ENCODE data around the gene TANGO6.
A peak's percentile ranks its signal among the peaks of the same experiment; 100 is the strongest.

Gene TANGO6

GRCh38 chr16:68909099-68909733 is 65.9 kb downstream of the TANGO6 start:
- peak; percentile 51 for DNase-seq (ENCODE audit: low read depth)

GRCh38 chr16:68910051-68910450 is 66.7 kb downstream of the TANGO6 start:
- DNase-seq (ENCODE audit: low read depth) = no peak

- DNase-seq (ENCODE audit: low read depth) = no peak
Measured at GRCh38 chr16:68915589-68915988, 72.3 kb downstream of the TANGO6 start.

- no peak for DNase-seq (ENCODE audit: low read depth)
Measured at GRCh38 chr16:68917541-68917940, 74.2 kb downstream of the TANGO6 start.

- no peak for DNase-seq (ENCODE audit: low read depth)
Measured at GRCh38 chr16:68920349-68920748, 77.0 kb downstream of the TANGO6 start.

- DNase-seq (ENCODE audit: low read depth) = peak; percentile 81
Measured at GRCh38 chr16:68921637-68922036, 78.3 kb downstream of the TANGO6 start.

GRCh38 chr16:68923116-68923515 is 79.8 kb downstream of the TANGO6 start:
- no peak for DNase-seq (ENCODE audit: low read depth)

- no peak for DNase-seq (ENCODE audit: low read depth)
Measured at GRCh38 chr16:68927018-68927417, 83.7 kb downstream of the TANGO6 start.

GRCh38 chr16:68931196-68931595 is 87.9 kb downstream of the TANGO6 start:
- no peak for DNase-seq (ENCODE audit: low read depth)

GRCh38 chr16:68934402-68934801 is 91.1 kb downstream of the TANGO6 start:
- DNase-seq (ENCODE audit: low read depth) = no peak

- DNase-seq (ENCODE audit: low read depth) = no peak
Measured at GRCh38 chr16:68935008-68935407, 91.7 kb downstream of the TANGO6 start.

GRCh38 chr16:68936736-68937631 is 93.7 kb downstream of the TANGO6 start:
- DNase-seq (ENCODE audit: low read depth) = peak; percentile 46

- DNase-seq (ENCODE audit: low read depth) = no peak
Measured at GRCh38 chr16:68939692-68940320, 96.5 kb downstream of the TANGO6 start.

GRCh38 chr16:68940816-68941215 is 97.5 kb downstream of the TANGO6 start:
- DNase-seq (ENCODE audit: low read depth) = no peak

GRCh38 chr16:68943961-68944360 is 100.6 kb downstream of the TANGO6 start:
- DNase-seq (ENCODE audit: low read depth) = no peak

- no peak for DNase-seq (ENCODE audit: low read depth)
Measured at GRCh38 chr16:68948230-68948910, 105.0 kb downstream of the TANGO6 start.

GRCh38 chr16:68951991-68952877 is 108.9 kb downstream of the TANGO6 start:
- DNase-seq (ENCODE audit: low read depth) = no peak

- DNase-seq (ENCODE audit: low read depth) = no peak
Measured at GRCh38 chr16:68954911-68955635, 111.7 kb downstream of the TANGO6 start.

- DNase-seq (ENCODE audit: low read depth) = no peak
Measured at GRCh38 chr16:68960910-68961309, 117.6 kb downstream of the TANGO6 start.

GRCh38 chr16:68961778-68962402 is 118.6 kb downstream of the TANGO6 start:
- peak; percentile 18 for DNase-seq (ENCODE audit: low read depth)

Measured in iris pigment epithelial cell (primary cell).